Renal cortex interstitium (tissue), 15 donors: ENCODE data around the gene GPR152. TPM values are rescaled to one million over a fixed set of nuclear protein-coding genes. Genes with fewer than 3 reads are reported as not detected.

Experiments used
- DNase-seq, 11 donors: peaks; one replicate each; pipeline ENCODE4 v3.0.0-alpha.2; 2013; ENCODE audit warnings: low read depth in 9 of 11, low spot score in 4 of 11; ENCODE audit errors: extremely low read depth in 1 of 11
- long read RNA-seq, 16 experiments: transcript quantifications; one replicate each; lab custom pipeline, GENCODE V29; 2026
- polyA plus RNA-seq, 3 donors: library from polyadenylated mRNA; unstranded; fragments of 120-200 nt; gene quantifications; one replicate each; pipeline ENCODE4 v1.2.1, GENCODE V29; 2013; ENCODE audit not compliant: insufficient read length in 3 of 3

Gene GPR152
- not detected for polyA plus RNA-seq
- long read RNA-seq, donor 1, result 0 reads
- long read RNA-seq, donor 2, result 0 reads
- long read RNA-seq, donor 3, result 0 reads
- long read RNA-seq, donor 4, result 0 reads
- long read RNA-seq, donor 5, result 0 reads
- long read RNA-seq, donor 6, result 0 reads
- long read RNA-seq, donor 7, result 0 reads
- long read RNA-seq, donor 8, result 0 reads
- long read RNA-seq, donor 9, result 0 reads
- long read RNA-seq, donor 10, partial matches to known transcripts, result 0 of 1 reads
- long read RNA-seq, donor 10, other reads (novel, unspliced or antisense), result 0 of 1 reads
- long read RNA-seq, donor 11, result 0 reads
- long read RNA-seq, donor 12, result 0 reads
- long read RNA-seq, donor 13, result 0 reads
- long read RNA-seq, donor 14, result 0 reads
- long read RNA-seq, donor 15, partial matches to known transcripts, result 0 of 1 reads
- long read RNA-seq, donor 15, other reads (novel, unspliced or antisense), result 0 of 1 reads
- long read RNA-seq, donor 16, result 0 reads

GRCh38 chr11:67452141-67452952 is at the start of gene GPR152:
GPR152 (minus strand) TSS chr11:67452729; CDS start chr11:67452724, 5 bp downstream.
- no peak for DNase-seq

GRCh38 chr11:67501854-67502253 is 49.3 kb upstream of the GPR152 start:
- DNase-seq, result no peak

- no peak for DNase-seq
These were observed 48.5 kb upstream of the GPR152 start for GRCh38 chr11:67500831-67501715.

- DNase-seq, result no peak
These were observed 47.9 kb upstream of the GPR152 start for GRCh38 chr11:67500484-67500821.

GRCh38 chr11:67499808-67500483 is 47.4 kb upstream of the GPR152 start:
- no peak for DNase-seq

- DNase-seq, result no peak
These were observed 46.0 kb upstream of the GPR152 start for GRCh38 chr11:67498544-67498972.

- DNase-seq, result no peak
These were observed 45.2 kb upstream of the GPR152 start for GRCh38 chr11:67497656-67498291.

GRCh38 chr11:67496113-67496512 is 43.6 kb upstream of the GPR152 start:
- no peak for DNase-seq

GRCh38 chr11:67495234-67496005 is 42.9 kb upstream of the GPR152 start:
- DNase-seq, result no peak

GRCh38 chr11:67494371-67495233 is 42.1 kb upstream of the GPR152 start:
- no peak for DNase-seq

GRCh38 chr11:67493548-67494370 is 41.2 kb upstream of the GPR152 start:
- no peak for DNase-seq

GRCh38 chr11:67492801-67493547 is 40.4 kb upstream of the GPR152 start:
- DNase-seq, result no peak

- DNase-seq, result no peak
These were observed 39.7 kb upstream of the GPR152 start for GRCh38 chr11:67492069-67492727.

- no peak for DNase-seq
These were observed 38.9 kb upstream of the GPR152 start for GRCh38 chr11:67491276-67492068.
